GM23248 (cell line): ENCODE data around the gene STXBP6. TPM values are rescaled to one million over a fixed set of nuclear protein-coding genes. Genes with fewer than 3 reads are reported as not detected.

ENCODE experiments used
- DNase-seq: peaks from one replicate; pipeline ENCODE4 v3.0.0-alpha.2; 2015
- H2AFZ ChIP-seq: fragments of 200-600 bp; sonication (generic); 2 replicates; pipeline ENCODE4 v1.6.1; 2016; ENCODE audit warnings: antibody characterized with exemption
- H3F3A ChIP-seq: fragments of 200-600 bp; sonication (generic); 2 replicates; pipeline ENCODE4 v1.6.1; 2016; ENCODE audit warnings: mild to moderate bottlenecking, antibody characterized with exemption, mixed run types; ENCODE audit not compliant: insufficient read depth
- H3K27ac ChIP-seq: fragments of 200-600 bp; sonication (generic); 2 replicates; pipeline ENCODE4 v1.5.1; 2016; ENCODE audit warnings: mild to moderate bottlenecking
- H3K27me3 ChIP-seq: fragments of 200-600 bp; sonication (generic); replicated peaks from 2 replicates; pipeline ENCODE4 v1.6.1; 2016; ENCODE audit warnings: mild to moderate bottlenecking; ENCODE audit not compliant: insufficient read depth
- H3K36me3 ChIP-seq: fragments of 200-600 bp; sonication (generic); 2 replicates; pipeline ENCODE4 v1.6.1; 2016; ENCODE audit warnings: low read depth, mild to moderate bottlenecking
- H3K4me1 ChIP-seq: fragments of 200-600 bp; sonication (generic); 2 replicates; pipeline ENCODE4 v1.6.1; 2016; ENCODE audit warnings: mild to moderate bottlenecking; ENCODE audit not compliant: insufficient read depth
- H3K4me2 ChIP-seq: fragments of 200-600 bp; sonication (generic); one replicate; pipeline ENCODE4 v1.6.1; 2016; ENCODE audit warnings: mild to moderate bottlenecking; ENCODE audit not compliant: unreplicated experiment
- H3K4me3 ChIP-seq: fragments of 200-600 bp; sonication (generic); 2 replicates; pipeline ENCODE4 v1.5.1; 2016; ENCODE audit warnings: mild to moderate bottlenecking
- H3K79me2 ChIP-seq: fragments of 200-600 bp; sonication (generic); 2 replicates; pipeline ENCODE4 v1.6.1; 2016; ENCODE audit warnings: mild to moderate bottlenecking; ENCODE audit not compliant: insufficient read depth
- H3K9ac ChIP-seq: fragments of 200-600 bp; sonication (generic); 2 replicates; pipeline ENCODE4 v1.6.1; 2016; ENCODE audit warnings: mild to moderate bottlenecking
- H3K9me2 ChIP-seq: fragments of 200-600 bp; sonication (generic); 2 replicates; pipeline ENCODE4 v1.6.1; 2016; ENCODE audit warnings: mixed run types, mild to moderate bottlenecking, moderate library complexity; ENCODE audit not compliant: insufficient read depth
- H3K9me3 ChIP-seq: fragments of 200-600 bp; sonication (generic); one replicate; pipeline ENCODE4 v1.6.1; 2017; ENCODE audit warnings: low read depth
- H4K20me1 ChIP-seq: fragments of 200-600 bp; sonication (generic); 2 replicates; pipeline ENCODE4 v1.6.0; 2016; ENCODE audit not compliant: insufficient read depth
- EZH2 ChIP-seq: fragments of 200-600 bp; sonication (generic); IDR thresholded peaks from 2 replicates; pipeline ENCODE4 v1.6.1; 2018; ENCODE audit warnings: antibody characterized with exemption, mild to moderate bottlenecking; ENCODE audit not compliant: insufficient read depth, poor library complexity, severe bottlenecking
- EZH2phosphoT487 ChIP-seq: fragments of 200-600 bp; sonication (generic); IDR thresholded peaks from 2 replicates; pipeline ENCODE4 v1.6.1; 2018; ENCODE audit warnings: antibody characterized with exemption, moderate library complexity, mild to moderate bottlenecking, low read depth; ENCODE audit not compliant: insufficient read depth
- WGBS, 2 experiments: methylation state at CpG; one replicate each; pipeline ENCODE4 v1.1.6; 2015 to 2017; ENCODE audit warnings: low lambda C conversion rate in 2 of 2, low coverage in 1 of 2; ENCODE audit errors: missing lambda C conversion rate in 2 of 2; 5-methylcytosine and 5-hydroxymethylcytosine counted together
- in situ Hi-C: fragments of 300-500 bp; cut with MboI; formaldehyde crosslinking; loops from 2 replicates; pipeline ENCODE4 v1.15.0; 2020
- polyA plus RNA-seq: library from polyadenylated mRNA; unstranded; fragments of >200 nt; fragmentation: Nextera tagmentation; extraction: Ambion mirVana; gene quantifications from 2 replicates; pipeline ENCODE4 v1.2.1, GENCODE V29; 2016
- total RNA-seq: library from RNA; depleted of rRNA; stranded (reverse); fragments of >200 nt; shearing (Covaris generic); gene quantifications from 2 replicates; pipeline ENCODE4 v1.2.3, GENCODE V29; 2014

STXBP6 gene
- total and polyA plus RNA-seq, 2 experiments from 2014 or later, result 13.9 to 19.6 TPM

DNA sequence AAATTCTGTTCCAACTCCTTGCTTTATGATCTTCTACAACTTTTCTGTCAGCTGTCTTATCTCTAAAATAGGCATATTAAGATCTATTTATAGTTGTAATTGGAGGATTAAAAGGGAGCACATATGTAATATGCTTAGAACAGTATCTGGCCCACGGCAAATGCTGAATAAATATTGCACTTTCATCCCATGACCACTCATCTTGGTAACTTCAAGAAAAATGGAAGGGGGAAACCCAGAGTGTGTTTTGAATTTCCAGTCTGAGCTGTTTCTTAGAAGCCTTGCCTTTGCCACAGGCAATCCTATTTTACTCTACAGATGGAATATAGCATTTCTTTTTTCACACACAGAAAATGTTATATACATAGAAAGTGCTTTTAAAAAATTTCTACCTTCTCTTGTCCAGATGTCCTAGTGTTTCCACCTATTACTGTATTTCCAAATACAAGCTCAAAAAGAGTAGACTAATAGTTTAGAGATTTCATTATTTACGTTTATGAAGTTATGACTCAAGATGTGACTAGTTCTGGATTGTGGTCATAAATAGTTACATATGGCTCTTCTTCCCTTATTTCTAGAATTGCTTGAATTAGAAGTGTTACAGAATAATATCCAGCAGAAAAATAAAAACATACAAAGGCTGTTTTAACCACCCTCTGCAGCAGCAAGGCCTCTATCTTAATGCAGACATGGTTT, 6.2 kb upstream of the STXBP6 start:
- Histone ChIP-seq H3K9me2 (no peaks in the 10 kb centered on the region), H3F3A (peaks cover 21% of the 10 kb centered on the region), H3K36me3 (no peaks in the 10 kb centered on the region), H3K4me3 (no peak overlapping the region), H3K27ac (peak overlapping the region; percentile 53), H2AFZ (no peak overlapping the region), H3K4me1 (peaks cover 17% of the 10 kb centered on the region), H4K20me1 (no peaks in the 10 kb centered on the region), H3K79me2 (no peaks in the 10 kb centered on the region), H3K9me3 (no peaks in the 10 kb centered on the region), H3K9ac (no peak overlapping the region), H3K27me3 (no peaks in the 10 kb centered on the region), H3K4me2 (peak overlapping the region; percentile 33)
- 4 to 11% methylated on average over 2 of the region's 2 CpGs for WGBS, 2 experiments
- no peak for TF ChIP-seq EZH2phosphoT487
- no peak for TF ChIP-seq EZH2
- in situ Hi-C loops, result no loop called here
- DNase-seq, result peak; percentile 72

GRCh38 chr14:25055005-25055404, 5.1 kb upstream of the STXBP6 start:
- in situ Hi-C loops, result no loop called here
- Histone ChIP-seq H3K27me3 (no peaks in the 10 kb centered on the region), H3F3A (peaks cover 21% of the 10 kb centered on the region), H3K9me2 (no peaks in the 10 kb centered on the region), H3K27ac (no peak overlapping the region), H2AFZ (no peak overlapping the region), H3K79me2 (no peaks in the 10 kb centered on the region), H3K4me2 (no peak overlapping the region), H3K4me1 (peaks cover 25% of the 10 kb centered on the region), H4K20me1 (no peaks in the 10 kb centered on the region), H3K9me3 (no peaks in the 10 kb centered on the region), H3K36me3 (no peaks in the 10 kb centered on the region), H3K9ac (no peak overlapping the region), H3K4me3 (no peak overlapping the region)
- DNase-seq, result no peak
- WGBS, 2 experiments, result 96 to 99% methylated on average over 5 of the region's 5 CpGs
- no peak for TF ChIP-seq EZH2
- TF ChIP-seq EZH2phosphoT487, result no peak

- no peak for TF ChIP-seq EZH2phosphoT487
- no peak for TF ChIP-seq EZH2
- in situ Hi-C loops, result no loop called here
- peaks cover 21% of the 10 kb centered on the region for H3F3A ChIP-seq
- peaks cover 25% of the 10 kb centered on the region for H3K4me1 ChIP-seq
- no peak overlapping the region for H3K9ac ChIP-seq
- no peaks in the 10 kb centered on the region for H3K27me3 ChIP-seq
- H3K36me3 ChIP-seq, result no peaks in the 10 kb centered on the region
- H3K9me2 ChIP-seq, result no peaks in the 10 kb centered on the region
- no peak overlapping the region for H3K27ac ChIP-seq
- no peaks in the 10 kb centered on the region for H3K9me3 ChIP-seq
- H3K4me3 ChIP-seq, result no peak overlapping the region
- H2AFZ ChIP-seq, result no peak overlapping the region
- DNase-seq, result no peak
- WGBS, 2 experiments, result 83 to 90% methylated on average over 1 of the region's 1 CpG
- H3K4me2 ChIP-seq, result no peak overlapping the region
- no peaks in the 10 kb centered on the region for H3K79me2 ChIP-seq
- no peaks in the 10 kb centered on the region for H4K20me1 ChIP-seq
These were observed 3.6 kb upstream of the STXBP6 start for GRCh38 chr14:25053585-25053984.

DNA sequence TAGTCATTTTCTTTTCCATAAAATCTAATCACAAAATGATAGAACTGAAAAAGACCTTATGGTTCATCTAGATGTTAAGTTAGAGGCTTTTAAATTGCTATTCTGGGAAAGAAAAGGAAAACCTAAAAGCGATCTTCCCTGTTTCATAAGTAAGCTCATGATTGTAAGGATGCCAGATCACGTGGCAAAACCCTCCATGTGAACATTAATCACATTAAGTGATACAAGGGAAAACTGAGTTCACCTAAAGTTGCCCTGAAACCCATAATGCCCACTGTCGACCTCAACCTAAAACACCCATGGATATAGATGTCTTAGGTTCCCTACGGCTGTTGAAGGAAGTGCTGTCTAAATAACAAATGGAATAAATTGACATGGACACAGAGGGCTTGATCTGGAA, 3.0 kb upstream of the STXBP6 start:
- WGBS, 2 experiments, result 72 to 76% methylated on average over 4 of the region's 4 CpGs
- H3K9me3 ChIP-seq, result no peaks in the 10 kb centered on the region
- peaks cover 30% of the 10 kb centered on the region for H3K4me1 ChIP-seq
- in situ Hi-C loops, result no loop called here
- no peak overlapping the region for H3K4me3 ChIP-seq
- no peaks in the 10 kb centered on the region for H3K27me3 ChIP-seq
- TF ChIP-seq EZH2phosphoT487 (no peak), EZH2 (no peak)
- no peaks in the 10 kb centered on the region for H3K79me2 ChIP-seq
- H3K27ac ChIP-seq, result no peak overlapping the region
- H3K36me3 ChIP-seq, result no peaks in the 10 kb centered on the region
- no peaks in the 10 kb centered on the region for H3K9me2 ChIP-seq
- no peak overlapping the region for H3K9ac ChIP-seq
- DNase-seq, result no peak
- no peaks in the 10 kb centered on the region for H4K20me1 ChIP-seq
- H2AFZ ChIP-seq, result no peak overlapping the region
- H3F3A ChIP-seq, result peaks cover 26% of the 10 kb centered on the region
- no peak overlapping the region for H3K4me2 ChIP-seq
